HG03378 (cell line): ENCODE measurements around the gene C2orf80.
"Not testable (repeated sequence)": the region's sequence is repeated elsewhere in the genome, so short reads cannot be mapped to it uniquely, and the experiment has no call there.

ENCODE experiments used
- ATAC-seq: cut with Tn5 transposase; IDR thresholded peaks from one replicate; pipeline ENCODE4 v1.9.1; 2021; ENCODE audit warnings: mild to moderate bottlenecking, moderate library complexity; ENCODE audit not compliant: unreplicated experiment

C2orf80 gene

DNA sequence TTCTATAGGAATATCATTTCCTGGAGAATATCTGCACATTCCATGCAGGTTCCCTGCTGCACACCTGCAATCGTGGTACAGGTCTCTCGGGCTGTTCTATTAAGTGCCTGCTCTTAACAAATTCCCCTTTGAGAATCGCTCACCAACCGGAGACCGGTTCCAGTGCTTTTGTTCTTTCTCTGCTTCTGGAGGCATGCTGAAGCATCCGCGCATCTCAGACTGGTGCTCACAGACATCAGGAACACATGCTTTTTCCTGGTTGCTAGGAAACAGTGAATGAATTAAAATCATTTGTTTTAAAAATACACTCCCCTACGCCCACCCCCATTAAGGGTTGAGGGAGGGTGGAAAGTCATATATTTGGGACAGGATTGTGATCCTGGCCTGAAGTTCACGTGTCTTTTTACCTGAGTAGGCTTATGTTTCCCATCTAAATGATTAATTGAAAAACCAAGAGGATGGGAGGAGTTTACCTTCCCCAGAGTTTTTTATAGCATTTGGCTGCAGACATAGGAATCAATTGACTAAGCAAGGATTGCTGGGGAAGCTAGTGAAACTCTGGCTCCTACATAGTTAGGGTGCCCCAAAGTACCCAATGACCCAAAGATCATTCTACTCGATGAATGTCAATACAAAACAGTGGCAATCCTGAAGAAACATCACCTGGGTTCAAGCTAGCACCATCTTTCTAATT lies at the start of gene C2orf80:
C2orf80 (minus strand) TSS at position 221 of the 694 bp plus-strand sequence. CDS start 3,044 bp downstream, outside the sequence.
- ATAC-seq = no peak

DNA sequence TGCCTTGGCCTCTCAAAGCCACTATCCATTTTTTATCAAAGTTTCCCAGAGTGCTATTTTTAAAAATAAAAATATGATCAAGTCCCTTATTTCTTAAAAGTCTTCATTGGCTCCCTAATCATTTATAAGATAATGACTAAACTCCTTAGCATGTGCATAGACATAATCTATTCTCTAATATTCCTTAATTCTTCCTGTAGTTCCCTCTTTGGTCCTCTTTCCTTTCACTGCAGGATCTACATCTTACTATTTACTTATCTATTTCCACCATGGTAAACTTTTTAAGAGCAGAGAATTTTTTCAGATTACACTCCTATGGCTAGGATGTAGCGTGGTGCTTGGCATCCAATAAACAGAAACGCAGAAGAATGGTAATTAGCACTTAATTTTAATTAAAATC lies 46.0 kb upstream of the C2orf80 start:
- no peak for ATAC-seq

DNA sequence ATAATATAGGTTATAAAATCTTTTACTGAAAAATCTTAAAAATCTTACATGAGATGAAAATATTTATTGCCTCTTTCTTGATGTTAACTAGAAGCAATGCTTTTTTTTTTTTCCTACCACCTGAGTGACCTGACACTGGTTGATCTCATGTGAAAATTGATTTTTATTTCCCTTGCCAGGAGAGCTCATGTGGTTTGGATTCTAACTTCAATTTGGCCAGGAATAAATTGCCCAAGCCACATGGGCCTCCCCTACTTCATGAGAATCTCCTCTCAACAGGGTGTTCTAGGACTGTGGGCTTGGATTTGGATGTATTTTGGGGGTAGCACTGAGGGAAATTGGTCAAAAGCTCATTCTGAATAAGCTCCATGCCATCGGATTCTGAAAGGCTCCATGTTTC lies 45.0 kb upstream of the C2orf80 start:
- no peak for ATAC-seq

DNA sequence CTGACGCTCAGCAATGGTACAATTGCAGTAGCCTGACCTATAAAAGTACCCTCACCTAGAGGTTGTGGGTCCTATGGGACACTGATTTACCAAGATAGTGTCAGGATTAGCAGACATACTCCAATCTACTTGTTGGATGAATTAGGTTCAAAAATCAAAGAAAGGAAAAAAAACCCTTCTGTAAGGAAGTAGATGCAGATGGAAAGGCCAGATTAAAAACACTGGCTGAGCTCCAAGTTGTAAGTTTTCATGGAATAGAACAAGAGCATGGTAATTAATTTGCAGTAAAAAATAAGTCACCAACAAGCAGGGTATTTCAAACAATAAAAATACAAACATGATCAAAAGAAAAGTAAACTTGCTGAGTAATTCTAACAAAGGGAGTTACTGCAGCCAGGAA lies 38.6 kb upstream of the C2orf80 start:
- ATAC-seq = no peak

DNA sequence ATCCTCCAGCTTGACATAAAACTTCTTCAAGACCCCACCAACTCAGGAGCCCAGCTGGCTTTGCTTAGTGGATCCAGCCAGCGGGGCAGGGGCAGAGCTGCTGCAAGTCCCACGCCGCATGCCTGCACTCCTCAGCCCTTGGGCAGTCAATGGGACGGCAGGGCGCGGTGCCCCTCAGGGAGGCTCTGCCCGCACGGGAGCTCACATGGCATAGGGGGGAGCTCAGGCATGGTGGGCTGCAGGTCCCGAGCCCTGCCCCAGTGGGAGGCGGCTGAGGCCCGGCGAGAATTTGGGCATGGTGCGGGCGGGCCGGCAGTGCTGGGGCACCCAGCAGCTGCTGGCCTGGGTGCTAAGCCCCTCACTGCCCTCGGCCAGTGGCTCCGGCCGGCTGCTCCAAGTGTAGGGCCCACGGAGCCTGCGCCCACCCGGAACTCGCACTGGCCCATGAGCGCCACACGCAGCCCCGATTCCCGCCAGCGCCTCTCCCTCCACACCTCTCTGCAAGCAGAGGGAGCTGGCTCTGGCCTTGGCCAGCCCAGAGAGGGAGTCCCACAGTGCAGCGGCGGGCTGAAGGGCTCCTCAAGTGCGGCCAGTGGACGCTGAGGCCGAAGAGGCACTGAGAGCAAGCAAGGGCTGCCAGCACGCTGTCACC lies 37.9 kb upstream of the C2orf80 start:
- no peak for ATAC-seq

DNA sequence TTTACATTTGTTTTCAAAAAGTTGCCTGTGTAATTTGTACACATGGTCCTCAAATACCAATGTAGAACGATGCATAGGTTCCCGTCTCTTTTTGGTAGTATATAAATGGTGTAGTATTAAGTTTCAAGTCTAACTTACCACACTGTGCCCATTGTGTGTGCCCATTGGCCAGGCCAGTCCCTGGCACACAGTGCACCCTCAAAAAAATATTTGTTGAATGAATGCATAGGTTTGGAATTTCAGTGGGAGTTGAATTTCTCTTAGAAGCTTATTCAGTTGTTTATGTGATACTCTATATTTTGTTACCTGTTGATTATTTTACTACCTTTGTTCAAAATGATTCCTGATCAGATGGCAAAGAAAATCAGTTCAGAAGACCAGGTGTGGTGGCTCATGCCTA lies 35.0 kb upstream of the C2orf80 start:
- ATAC-seq = no peak

DNA sequence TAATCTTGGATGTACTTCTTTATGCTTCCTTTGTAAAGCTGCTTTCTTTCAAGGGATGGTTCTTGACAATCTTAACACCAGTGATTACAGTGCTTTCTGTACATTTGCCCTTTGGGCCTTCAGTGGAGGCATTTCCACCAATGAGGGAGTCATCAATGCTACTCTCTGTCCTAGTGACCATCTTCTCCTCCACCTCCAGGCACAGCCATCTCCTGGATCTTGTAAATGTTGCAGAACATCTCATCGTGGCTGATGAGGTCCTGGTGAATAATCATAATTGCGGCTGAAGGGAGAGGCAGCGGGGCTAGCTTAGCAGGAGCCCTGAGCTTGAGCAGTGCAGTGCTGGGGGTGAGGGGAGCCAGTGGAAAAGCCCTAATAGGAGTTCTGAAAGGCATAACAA lies 32.5 kb upstream of the C2orf80 start:
- no peak for ATAC-seq

DNA sequence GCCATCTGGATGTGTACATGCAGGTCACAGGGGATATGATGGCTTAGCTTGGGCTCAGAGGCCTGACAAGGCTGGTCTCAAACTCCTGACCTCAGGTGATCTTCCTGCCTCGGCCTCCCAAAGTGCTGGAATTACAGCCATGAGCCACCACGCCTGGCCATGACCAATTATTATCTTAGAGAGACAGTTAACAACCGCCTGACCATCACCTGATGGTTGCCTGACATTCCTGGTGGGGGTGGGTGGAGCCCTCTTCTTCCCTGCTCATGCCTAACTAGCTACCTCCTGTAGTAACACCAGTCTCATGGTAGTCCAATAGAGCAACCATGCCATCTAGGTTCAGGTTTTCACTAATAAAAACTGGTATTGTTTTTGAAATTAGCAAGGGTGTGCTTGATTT lies 32.0 kb upstream of the C2orf80 start:
- not testable (repeated sequence) for ATAC-seq

DNA sequence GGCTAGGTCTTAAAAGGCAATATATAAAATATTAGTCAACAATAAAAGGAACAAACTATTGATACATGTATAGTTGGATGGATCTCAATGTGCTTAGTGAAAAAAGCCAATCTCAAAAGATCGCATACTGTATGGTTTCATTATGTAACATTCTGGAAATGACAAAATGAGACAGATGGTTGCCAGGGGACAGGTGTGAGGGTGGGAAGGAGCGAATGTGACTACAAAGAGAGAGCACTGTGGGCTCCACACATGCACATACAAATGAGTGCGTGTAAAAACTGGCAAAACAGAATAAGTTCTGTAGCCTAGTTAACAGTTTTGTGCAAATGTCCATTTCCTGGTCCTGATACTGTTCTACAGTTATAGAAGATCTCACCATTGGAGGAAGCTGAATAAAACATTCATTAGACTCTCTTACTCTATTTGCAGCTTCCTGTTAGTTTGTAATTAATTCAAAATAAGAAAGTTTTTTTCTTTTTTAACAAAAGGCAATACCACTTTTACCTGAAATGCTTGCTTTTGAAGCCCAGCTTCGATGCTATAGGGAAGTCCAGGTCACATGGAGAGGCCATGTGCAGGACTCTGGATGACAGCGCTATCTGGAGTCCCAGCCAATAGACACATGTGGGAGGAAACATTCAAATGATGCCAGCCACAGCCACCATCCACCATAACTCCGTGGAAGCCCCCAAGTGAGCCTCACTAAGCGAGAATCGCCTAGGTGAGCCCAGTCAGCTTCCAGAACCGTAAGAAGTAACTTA lies 21.0 kb upstream of the C2orf80 start:
- ATAC-seq = no peak

DNA sequence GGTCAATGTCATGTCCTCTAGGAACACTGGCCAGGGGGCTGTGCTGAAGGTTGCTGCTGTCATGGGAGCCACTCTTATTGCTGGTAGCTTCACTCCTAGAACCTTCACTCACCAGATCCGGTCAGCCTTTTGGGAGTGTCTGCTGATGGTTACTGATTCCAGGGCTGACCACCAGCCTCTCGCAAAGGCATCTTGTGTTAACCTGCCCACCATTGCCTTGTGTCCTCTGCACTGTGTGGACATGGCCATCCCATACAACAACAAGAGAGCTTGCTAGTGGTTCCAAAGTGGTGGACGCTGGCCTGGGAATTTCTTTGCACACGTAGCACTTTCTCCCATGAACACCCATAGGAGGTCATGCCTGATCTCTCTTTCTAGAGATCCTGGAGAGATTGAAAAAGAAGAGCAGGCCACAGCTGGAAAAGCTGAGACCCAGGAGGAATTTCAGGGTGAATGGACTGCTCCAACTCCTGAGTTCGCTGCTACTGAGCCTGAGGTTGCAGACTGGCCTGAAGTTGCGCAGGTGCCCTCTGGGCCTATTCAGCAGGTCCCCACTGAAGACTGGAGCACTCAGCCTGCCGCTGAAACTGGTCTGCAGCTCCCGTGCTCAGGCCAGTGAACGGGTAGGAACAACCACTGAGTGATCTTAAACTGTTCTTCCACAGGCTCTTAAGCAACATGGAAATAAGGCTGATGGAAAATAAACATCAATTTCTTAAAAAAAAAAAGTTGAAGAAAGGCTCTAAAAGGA lies 18.7 kb upstream of the C2orf80 start:
- ATAC-seq = no peak

DNA sequence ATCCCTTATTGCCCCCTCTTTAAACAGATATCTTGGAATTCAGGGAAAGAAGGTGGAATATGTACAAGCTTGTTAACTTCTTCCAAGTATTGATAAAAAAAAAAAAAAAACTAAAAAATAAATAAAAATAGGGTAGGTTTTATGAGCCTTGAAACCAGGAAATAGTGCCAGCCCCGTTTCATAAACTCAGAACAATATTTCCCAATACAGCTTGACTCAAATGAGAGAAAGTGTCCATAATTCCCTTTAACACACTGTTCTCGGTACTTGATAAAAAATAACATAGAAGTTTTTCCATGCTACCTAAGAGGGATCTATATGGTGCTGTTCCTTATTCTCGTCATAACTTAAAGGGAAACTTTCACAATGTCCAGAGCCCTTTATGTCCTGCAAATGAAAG lies 17.9 kb upstream of the C2orf80 start:
- no peak for ATAC-seq

DNA sequence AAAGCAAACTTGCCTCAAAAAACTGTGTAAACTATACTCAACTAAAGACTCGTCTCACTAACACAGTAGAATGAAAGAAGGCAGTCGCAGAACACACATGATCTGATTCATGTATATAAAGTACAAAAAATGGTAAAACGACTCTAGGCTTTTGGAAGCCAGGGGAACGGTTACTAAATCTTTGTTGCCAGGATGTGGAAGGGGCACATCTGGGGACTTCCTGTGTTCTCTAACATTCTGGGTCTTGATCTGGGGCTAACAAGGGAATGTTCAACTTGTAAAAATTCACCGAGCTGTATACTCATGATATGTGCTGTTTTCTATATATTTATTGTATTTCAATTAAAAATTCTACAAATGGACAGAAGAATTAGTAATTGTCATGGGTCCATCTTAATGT lies 14.3 kb upstream of the C2orf80 start:
- no peak for ATAC-seq

DNA sequence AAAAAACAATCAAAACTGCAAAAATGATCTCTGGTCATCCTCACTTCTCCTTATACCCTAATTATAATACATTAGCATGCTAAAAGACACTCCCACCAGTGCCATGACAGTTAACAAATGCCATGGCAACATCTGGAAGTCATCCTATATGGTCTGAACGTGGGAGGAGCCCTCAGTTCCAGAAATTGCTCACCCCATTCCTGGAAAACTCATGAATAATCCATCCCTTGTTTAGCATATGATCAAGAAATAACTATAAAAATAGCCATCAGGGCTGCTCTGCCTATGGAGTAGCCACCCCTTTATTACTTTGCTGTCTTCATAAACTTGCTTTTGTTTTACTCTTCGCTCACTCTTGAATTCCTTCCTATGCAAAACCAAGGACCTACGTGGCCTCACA lies 5.7 kb upstream of the C2orf80 start:
- no peak for ATAC-seq

DNA sequence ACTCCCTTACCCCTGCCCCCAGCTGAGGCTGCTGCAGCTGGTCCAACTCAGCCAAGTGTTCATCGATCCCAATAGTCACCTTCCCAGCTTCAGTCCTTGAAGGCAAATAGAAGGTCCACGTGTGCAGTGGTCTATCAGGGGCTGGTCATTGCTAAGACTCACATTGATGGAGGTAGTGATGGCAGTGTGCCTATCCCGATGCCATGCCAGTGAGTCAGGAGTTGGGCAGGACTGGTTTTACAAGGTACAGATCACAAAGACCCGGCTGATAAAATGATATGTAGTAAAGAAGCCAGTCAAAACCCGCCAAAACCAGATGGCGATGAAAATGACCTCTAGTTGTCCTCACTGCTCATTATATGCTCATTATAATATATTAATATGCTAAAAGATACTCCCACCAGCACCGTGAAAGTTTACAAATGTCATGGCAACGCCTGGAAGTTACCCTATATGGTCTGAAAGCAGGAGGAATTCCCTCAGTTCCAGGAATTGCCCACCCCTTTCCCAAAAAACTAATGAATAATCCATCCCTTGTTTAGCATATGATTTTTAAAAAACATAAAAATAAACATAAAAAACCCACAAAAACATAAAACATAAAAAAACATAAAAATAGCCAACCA lies 2.9 kb upstream of the C2orf80 start:
- ATAC-seq = no peak

DNA sequence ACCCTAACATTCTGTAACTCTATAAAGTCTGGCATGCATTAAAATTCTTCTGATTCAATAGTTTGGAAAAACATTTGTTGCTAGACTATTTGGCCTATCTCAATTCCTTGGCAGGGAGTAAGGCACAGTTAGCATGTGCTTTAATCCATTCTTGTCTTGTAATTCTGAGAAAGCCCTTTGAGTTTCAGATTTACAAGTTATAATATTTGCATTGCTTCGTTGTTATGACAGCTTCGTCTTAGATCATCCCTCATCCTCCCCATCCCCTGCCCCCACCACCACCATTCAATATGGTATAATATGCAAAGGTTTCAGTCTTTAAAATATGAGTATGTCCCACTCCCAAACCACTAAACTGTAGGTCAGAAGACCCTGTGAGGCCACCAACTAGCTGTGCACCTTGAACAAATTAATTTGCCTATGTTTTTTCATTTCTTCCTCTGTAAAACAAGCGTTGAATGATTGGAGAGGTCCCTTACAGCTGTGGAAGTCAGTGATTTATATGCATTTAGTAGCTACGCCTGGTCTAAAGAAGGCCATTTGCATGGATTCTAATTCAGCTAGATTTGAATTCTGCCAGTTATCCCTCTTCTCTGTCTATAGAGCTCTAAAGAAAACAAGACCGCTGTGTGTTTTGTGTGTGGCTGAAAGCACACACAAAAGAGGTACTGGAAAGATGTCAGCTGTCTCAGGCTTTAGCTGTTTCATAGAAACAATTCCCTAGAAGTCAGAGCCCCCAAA lies 591 bp downstream of the C2orf80 start:
- no peak for ATAC-seq

DNA sequence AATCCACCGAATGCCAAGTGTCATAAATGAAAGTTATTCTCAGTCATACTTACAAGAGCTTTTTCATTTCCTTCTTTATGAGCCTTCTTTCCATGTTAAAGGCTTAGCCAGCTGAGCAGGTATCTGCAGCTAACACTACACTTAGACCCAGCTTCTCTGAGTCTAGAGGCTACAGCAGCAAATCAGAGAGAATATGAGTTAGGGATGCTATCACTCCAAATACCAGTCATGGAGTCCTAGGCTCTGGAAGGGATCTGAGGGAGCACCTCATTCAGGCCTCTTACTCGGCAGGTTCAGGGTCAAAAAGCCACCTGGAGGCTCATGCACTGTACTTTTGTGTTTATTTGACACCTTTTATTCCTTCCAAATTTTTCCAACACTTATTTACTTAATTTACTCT lies 2.9 kb downstream of the C2orf80 start:
- ATAC-seq = no peak

DNA sequence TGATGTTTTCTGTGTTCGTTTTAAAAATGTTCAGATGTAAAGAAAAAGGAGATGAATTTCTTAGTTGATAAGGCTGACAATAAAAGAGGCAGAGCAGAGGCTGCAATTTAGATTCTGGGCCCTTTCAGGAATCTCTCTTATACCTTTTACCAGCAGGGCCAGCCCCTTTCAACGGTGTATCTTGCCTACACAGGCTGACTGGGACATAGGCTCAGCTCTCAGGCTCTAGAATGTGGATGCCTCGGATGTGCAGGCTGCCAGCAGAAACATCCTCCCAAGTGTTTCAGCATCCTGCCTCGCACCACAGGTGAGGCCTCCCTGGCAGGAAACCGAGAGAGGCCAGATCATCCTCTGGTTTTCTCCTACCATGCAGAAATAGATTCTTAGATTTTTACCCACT lies 3.4 kb downstream of the C2orf80 start:
- ATAC-seq = no peak

DNA sequence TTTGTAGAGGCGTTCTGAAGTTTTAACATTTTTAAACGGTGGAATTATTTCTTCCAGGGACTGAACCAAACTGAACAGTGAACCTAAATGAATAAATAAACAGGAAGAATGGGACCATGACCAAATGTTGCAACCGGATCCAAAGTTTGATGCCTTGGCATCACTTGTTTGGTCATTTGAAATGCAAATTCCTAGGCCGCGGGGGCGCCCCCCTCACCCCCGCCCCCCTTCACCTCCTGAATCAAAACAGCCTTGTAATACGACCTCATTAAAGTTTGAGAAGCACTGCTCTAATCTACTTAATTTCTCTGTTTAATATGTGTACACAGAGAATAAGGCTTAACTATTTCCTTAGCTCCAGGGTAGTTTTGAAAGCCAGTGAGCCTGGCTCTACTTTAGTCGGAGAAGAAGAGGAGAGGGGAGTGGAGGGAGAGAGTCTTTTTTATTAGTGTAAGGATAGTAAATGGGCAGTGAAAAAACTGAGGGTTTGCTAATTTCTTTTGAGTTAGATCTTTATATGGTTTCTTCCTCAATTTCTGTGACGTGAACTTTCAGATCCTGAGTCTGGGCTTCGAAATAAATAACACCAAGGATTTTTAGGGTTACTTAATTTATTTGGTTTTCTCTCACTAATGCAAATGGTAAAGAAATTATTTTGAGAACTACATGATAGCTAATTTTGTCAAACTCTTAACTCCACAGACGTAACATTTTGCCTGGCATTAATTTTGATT lies 5.7 kb downstream of the C2orf80 start:
- ATAC-seq = no peak

DNA sequence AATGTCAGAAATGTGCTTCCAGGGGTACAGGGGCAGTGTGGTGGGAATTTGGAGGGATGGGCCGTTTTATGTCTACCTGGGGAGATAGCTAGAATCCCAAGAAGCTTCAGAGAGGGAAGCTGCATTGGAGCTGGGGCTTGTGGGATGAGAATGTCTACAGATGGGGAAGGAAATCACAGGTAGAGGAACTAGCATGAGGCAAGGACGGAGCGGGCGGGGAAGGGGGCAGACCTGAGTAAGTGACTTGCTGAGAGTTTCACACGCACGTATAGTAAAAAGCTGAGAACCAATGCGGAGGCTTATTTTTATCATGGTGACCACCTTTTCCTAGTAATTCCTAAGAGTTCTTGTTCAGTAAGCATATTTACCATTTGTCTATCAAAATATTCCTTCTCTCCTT lies 6.3 kb downstream of the C2orf80 start:
- ATAC-seq = no peak

DNA sequence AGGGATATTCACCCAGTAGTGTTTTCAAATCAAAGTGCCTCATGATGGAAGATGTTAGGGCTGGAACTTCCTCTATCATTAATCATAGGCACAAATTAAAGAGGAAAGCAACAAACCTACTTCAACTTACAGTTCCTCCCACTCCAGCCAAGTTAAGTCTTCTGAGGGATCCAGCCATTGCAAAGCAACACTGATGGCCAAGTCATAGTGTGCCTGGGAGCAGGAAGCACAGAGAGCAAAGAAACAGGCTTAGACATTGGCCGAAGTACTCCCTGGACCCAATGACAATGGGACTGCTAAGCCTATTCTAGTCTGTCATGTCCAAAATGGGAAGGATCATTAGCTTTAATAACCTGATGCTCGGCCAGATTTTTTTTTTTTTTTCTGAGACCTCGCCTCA lies 7.0 kb downstream of the C2orf80 start:
- no peak for ATAC-seq
